ENCODE data around the gene CRYAA. TPM values are rescaled to one million over a fixed set of nuclear protein-coding genes. Genes with fewer than 3 reads are reported as not detected.
A peak's percentile ranks its signal among the peaks of the same experiment; 100 is the strongest.

Gene CRYAA
- total RNA-seq, 1 experiment from 2014 or later, result not detected

- H3K9me3 ChIP-seq, result peaks cover 4% of the 10 kb centered on the region; the same call in 1 of the 2 replicates
- no peak for DNase-seq
Observed at GRCh38 chr21:43193088-43193650, 24.4 kb downstream of the CRYAA start.

GRCh38 chr21:43193651-43194302 is 25.0 kb downstream of the CRYAA start:
- peaks cover 10% of the 10 kb centered on the region for H3K9me3 ChIP-seq
- H3K4me3 ChIP-seq, result no peak overlapping the region
- peak; percentile 78 for DNase-seq
- H3K36me3 ChIP-seq, result no peaks in the 10 kb centered on the region
- H3K27me3 ChIP-seq, result no peaks in the 10 kb centered on the region; the same call in 1 of the 2 replicates

More at GRCh38 chr21:43193088-43193650, 24.4 kb downstream of the CRYAA start:
- no peaks in the 10 kb centered on the region for H3K36me3 ChIP-seq
- H3K4me3 ChIP-seq, result no peak overlapping the region
- H3K27me3 ChIP-seq, result no peaks in the 10 kb centered on the region; the same call in 1 of the 2 replicates

- Histone ChIP-seq H3K9me3 (peaks cover 13% of the 10 kb centered on the region), H3K4me3 (no peak overlapping the region), H3K36me3 (no peaks in the 10 kb centered on the region), H3K27me3 (peaks cover 2% of the 10 kb centered on the region)
- DNase-seq, result no peak
Observed at GRCh38 chr21:43194303-43195120, 25.7 kb downstream of the CRYAA start.

GRCh38 chr21:43195121-43196021 is 26.6 kb downstream of the CRYAA start:
- H3K27me3 ChIP-seq, result peaks cover 7% of the 10 kb centered on the region
- H3K9me3 ChIP-seq, result peaks cover 18% of the 10 kb centered on the region
- H3K4me3 ChIP-seq, result no peak overlapping the region
- H3K36me3 ChIP-seq, result no peaks in the 10 kb centered on the region
- no peak for DNase-seq

GRCh38 chr21:43196826-43197225 is 28.0 kb downstream of the CRYAA start:
- Histone ChIP-seq H3K36me3 (no peaks in the 10 kb centered on the region), H3K27me3 (peaks cover 7% of the 10 kb centered on the region), H3K9me3 (peaks cover 28% of the 10 kb centered on the region), H3K4me3 (no peak overlapping the region)
- DNase-seq, result no peak

- no peak overlapping the region for H3K4me3 ChIP-seq
- H3K27me3 ChIP-seq, result peaks cover 7% of the 10 kb centered on the region
- H3K9me3 ChIP-seq, result peaks cover 33% of the 10 kb centered on the region
- H3K36me3 ChIP-seq, result no peaks in the 10 kb centered on the region
- DNase-seq, result no peak
Observed at GRCh38 chr21:43198376-43198775, 29.6 kb downstream of the CRYAA start.

GRCh38 chr21:43201491-43201890 is 32.7 kb downstream of the CRYAA start:
- Histone ChIP-seq H3K27me3 (peaks cover 7% of the 10 kb centered on the region), H3K4me3 (no peak overlapping the region), H3K9me3 (peaks cover 33% of the 10 kb centered on the region), H3K36me3 (no peaks in the 10 kb centered on the region)
- DNase-seq, result no peak

GRCh38 chr21:43203591-43203990 is 34.8 kb downstream of the CRYAA start:
- H3K36me3 ChIP-seq, result no peaks in the 10 kb centered on the region
- H3K4me3 ChIP-seq, result no peak overlapping the region
- no peak for DNase-seq

GRCh38 chr21:43204638-43205037 is 35.8 kb downstream of the CRYAA start:
- no peaks in the 10 kb centered on the region for H3K36me3 ChIP-seq
- no peak for DNase-seq
- peaks cover 8% of the 10 kb centered on the region for H3K27me3 ChIP-seq
- H3K4me3 ChIP-seq, result no peak overlapping the region
- H3K9me3 ChIP-seq, result peaks cover 19% of the 10 kb centered on the region

More at GRCh38 chr21:43203591-43203990, 34.8 kb downstream of the CRYAA start:
- Histone ChIP-seq H3K27me3 (peaks cover 12% of the 10 kb centered on the region), H3K9me3 (peaks cover 25% of the 10 kb centered on the region)

GRCh38 chr21:43206231-43207042 is 37.6 kb downstream of the CRYAA start:
- no peak for DNase-seq
- Histone ChIP-seq H3K27me3 (peaks cover 4% of the 10 kb centered on the region), H3K4me3 (no peak overlapping the region), H3K36me3 (no peaks in the 10 kb centered on the region), H3K9me3 (peaks cover 8% of the 10 kb centered on the region)

- Histone ChIP-seq H3K36me3 (no peaks in the 10 kb centered on the region), H3K4me3 (no peak overlapping the region), H3K27me3 (peaks cover 4% of the 10 kb centered on the region), H3K9me3 (peaks cover 4% of the 10 kb centered on the region)
- DNase-seq, result no peak
Observed at GRCh38 chr21:43207043-43207315, 38.2 kb downstream of the CRYAA start.

- H3K9me3 ChIP-seq, result no peaks in the 10 kb centered on the region
- no peak for DNase-seq
- peaks cover 4% of the 10 kb centered on the region for H3K27me3 ChIP-seq
- H3K36me3 ChIP-seq, result no peaks in the 10 kb centered on the region
- no peak overlapping the region for H3K4me3 ChIP-seq
Observed at GRCh38 chr21:43207868-43208267, 39.1 kb downstream of the CRYAA start.

- DNase-seq, result no peak
- no peaks in the 10 kb centered on the region for H3K36me3 ChIP-seq
- H3K27me3 ChIP-seq, result peaks cover 4% of the 10 kb centered on the region
- H3K4me3 ChIP-seq, result no peak overlapping the region
- no peaks in the 10 kb centered on the region for H3K9me3 ChIP-seq
Observed at GRCh38 chr21:43208561-43209332, 39.9 kb downstream of the CRYAA start.

- H3K27me3 ChIP-seq, result peaks cover 4% of the 10 kb centered on the region
- H3K4me3 ChIP-seq, result no peak overlapping the region
- DNase-seq, result no peak
- H3K36me3 ChIP-seq, result no peaks in the 10 kb centered on the region
- H3K9me3 ChIP-seq, result no peaks in the 10 kb centered on the region
Observed at GRCh38 chr21:43209575-43210453, 41.0 kb downstream of the CRYAA start.

Measured in MG63 (cell line).